ENCODE measurements around the gene TCF4.

DNA sequence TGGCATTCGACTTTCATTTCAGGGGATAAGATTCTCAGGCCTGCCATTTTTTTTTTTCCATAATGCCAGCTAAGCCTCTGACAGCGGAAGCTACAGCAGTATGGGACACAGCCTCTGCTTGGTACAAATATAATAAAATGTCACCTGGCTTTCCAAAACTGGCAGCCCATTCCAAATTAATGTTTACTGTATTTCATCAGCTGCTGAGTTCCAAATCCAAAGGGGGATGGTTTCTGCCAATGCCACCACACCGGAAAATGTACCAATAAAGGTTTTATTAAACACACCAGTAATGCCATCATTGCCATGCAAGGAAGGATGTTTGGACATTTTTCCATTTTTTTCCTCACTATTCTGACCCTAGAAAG, 352.9 kb downstream of the TCF4 start:
- TF ChIP-seq CTCF (conservative IDR thresholded peaks at IDR 0.05; ENCODE audit: low read length) = no peak
- TF ChIP-seq EZH2phosphoT487 (IDR thresholded peaks at IDR 0.05; ENCODE audit: borderline replicate concordance, low read depth, low read length) = no peak

Data from OCI-LY7 (cell line).